Activated CD4-positive, CD25-positive, alpha-beta regulatory T cell treated with anti-CD3 and anti-CD28 coated beads, Interleukin-2, amount 50 U/mL, for 16 hours (primary cell): ENCODE data around the gene C1orf53.

Source experiments
- DNase-seq: peaks from one replicate; pipeline ENCODE4 v3.0.0-alpha.2; 2020; ENCODE audit warnings: low read depth, low spot score

The C1orf53 gene

DNA sequence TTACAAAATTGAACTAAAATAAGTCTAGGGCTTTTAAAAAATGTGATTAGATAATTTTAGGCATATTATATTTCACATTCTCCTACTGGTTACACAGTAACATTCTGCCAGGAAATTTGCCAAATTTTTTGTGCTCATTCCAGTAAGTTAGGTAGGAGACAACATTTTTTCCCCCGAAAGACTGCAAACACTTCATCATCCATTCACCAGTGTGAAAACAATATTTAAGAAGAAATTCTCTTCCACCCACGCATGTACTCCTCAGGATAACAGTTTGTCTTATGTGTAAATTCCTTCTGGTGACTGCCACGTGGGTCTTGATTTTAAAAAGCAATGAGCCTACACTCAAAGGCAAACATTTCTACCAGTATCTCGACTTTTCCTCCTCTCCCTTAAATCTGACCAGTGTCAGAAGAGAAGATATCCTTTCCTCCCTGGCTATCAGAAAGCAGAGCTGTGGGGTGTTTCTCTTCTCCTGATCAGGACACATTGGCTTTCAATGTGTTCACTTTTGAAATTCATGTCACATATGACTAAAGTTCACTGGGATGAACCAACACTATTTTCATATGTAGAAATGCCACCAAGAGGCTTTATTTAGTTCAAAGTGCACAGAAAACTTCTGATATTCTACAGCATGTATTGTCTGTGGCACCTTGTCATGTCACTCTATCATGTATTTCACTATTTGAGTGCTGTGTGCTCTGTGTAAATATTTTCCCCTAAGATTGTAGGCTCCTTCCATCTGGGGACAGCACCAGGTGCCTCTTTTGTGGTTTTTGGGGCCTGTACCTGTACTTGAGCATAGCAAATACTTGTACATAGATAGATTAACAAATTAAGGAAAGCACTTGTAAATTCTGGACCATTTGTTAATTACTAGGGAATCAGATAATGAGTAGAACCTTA is 53.3 kb downstream of the C1orf53 start:
- DNase-seq, result no peak
